Coronary artery (tissue), 2 donors: Measurements from ENCODE around the gene PREX1.

ENCODE experiments used
- DNase-seq: peaks from one replicate; pipeline ENCODE4 v3.0.0-alpha.2; 2017; ENCODE audit warnings: low spot score
- H3K27ac ChIP-seq, 2 donors: fragments of 200-600 bp; sonication (generic); one replicate each; pipeline ENCODE4 v1.5.1; 2016 to 2019
- H3K4me3 ChIP-seq: fragments of 200-600 bp; sonication (generic); 2 replicates; pipeline ENCODE4 v1.5.1; 2016; ENCODE audit warnings: mild to moderate bottlenecking, moderate library complexity
- CTCF ChIP-seq: fragments of 200-600 bp; sonication (generic); IDR thresholded peaks from one replicate; pipeline ENCODE4 v1.5.1; 2019; ENCODE audit warnings: antibody characterized with exemption

Gene PREX1

DNA sequence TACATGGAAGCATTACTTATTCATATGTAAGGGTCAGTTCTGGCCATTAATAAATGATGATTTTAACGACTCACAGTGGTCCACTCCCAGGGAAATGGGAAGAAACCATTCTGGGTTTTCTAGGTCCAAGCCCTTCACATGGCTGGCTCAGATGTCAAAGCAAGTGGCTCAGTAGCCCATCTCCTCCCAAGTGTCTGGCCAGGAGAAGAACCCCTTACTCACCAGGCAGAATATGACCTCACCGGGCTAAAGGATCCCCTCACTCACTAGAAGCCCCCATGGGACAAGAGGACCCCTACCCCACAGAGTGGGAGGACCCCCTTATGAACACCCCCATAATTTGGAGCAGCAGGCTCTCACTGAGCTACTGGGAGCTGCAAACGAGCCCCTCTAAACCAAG lies 34.0 kb downstream of the PREX1 start:
- TF ChIP-seq CTCF: no peak
- H3K27ac ChIP-seq: no peak overlapping the region
- no peak for DNase-seq

DNA sequence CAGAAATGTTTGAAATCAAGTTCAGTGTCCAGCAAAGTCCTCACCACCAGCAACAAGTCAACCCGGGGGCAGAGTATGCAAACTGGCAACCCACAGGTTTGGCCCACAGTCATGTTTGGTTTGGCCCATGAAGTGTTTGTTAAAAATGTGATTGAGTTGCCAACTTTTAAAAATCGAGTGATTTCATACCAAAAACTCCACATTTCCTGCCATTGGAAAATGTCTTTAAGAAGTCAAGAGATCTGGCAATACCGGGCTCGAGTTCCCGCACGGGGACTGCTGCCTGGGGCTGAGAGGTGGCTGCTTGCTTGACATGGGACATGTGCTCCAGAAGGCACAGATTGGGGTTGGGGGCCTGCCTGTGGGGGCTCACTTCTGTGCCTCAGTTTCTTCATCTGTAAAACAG lies 36.1 kb downstream of the PREX1 start:
- TF ChIP-seq CTCF: no peak
- no peak for DNase-seq
- peak overlapping the region; percentile 27 for H3K4me3 ChIP-seq
- H3K27ac ChIP-seq: peak overlapping the region in 1 of 2 donors; percentile 54

More for the DNA sequence above, 34.0 kb downstream of the PREX1 start:
- H3K4me3 ChIP-seq: no peak overlapping the region

DNA sequence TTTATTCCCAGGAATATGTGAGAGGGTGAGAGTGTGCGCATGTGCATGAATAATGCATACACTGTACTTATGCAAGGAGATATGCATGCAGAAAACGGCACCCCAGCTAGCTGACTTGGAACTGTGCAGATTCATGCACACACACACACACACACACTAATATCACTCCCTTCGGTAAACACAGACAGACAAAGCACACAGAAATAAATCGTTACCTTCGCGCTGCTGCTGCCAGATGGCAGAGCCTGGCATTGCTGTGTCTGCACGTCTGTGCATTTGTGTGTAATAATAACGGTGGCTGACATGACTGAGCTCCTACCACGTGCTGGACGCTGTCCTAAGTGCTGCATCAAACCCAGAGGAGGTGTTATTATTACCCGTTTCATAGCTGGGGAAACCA lies 36.8 kb downstream of the PREX1 start:
- peak overlapping the region; percentile 27 for H3K4me3 ChIP-seq

GRCh38 chr20:48790473-48791003 lies 37.3 kb downstream of the PREX1 start:
- peak overlapping the region; percentile 27 for H3K4me3 ChIP-seq
- no peak overlapping the region for H3K27ac ChIP-seq
- DNase-seq: no peak
- no peak for TF ChIP-seq CTCF

More for the DNA sequence above, 36.8 kb downstream of the PREX1 start:
- peak overlapping the region in 1 of 2 donors; percentile 54 for H3K27ac ChIP-seq
- no peak for DNase-seq
- no peak for TF ChIP-seq CTCF

GRCh38 chr20:48789781-48790472 lies 37.9 kb downstream of the PREX1 start:
- Histone ChIP-seq H3K4me3 (no peak overlapping the region), H3K27ac (no peak overlapping the region)
- no peak for DNase-seq
- TF ChIP-seq CTCF: no peak

DNA sequence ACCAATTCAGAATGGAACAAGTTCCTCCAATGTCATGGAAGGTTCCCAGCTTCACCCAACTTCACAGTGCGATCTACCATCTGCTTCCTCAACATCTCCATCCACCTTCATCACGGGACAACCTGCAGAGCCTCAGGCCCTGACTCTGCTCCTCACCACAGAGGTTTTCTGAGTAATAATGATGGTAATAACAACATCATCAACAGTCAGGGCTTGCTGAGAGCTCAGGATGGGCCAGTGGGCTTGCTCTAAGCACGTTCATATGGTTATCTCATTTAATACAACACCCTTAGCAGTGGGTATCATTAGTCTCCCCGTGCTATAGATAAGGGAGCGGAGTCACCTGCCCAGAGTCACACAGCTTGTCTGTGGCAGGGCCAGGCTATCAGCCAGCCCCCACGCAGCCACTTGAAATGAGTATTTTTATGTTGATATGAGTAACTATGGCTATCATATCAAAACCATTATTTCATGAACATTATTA lies 38.6 kb downstream of the PREX1 start:
- no peak for TF ChIP-seq CTCF
- no peak for DNase-seq
- H3K4me3 ChIP-seq: no peak overlapping the region
- H3K27ac ChIP-seq: no peak overlapping the region

GRCh38 chr20:48788486-48789072 lies 39.2 kb downstream of the PREX1 start:
- H3K27ac ChIP-seq: no peak overlapping the region
- no peak for DNase-seq
- TF ChIP-seq CTCF: no peak
- no peak overlapping the region for H3K4me3 ChIP-seq
